HuH-7 (cell line): ENCODE data around the gene KRT84.
"Not testable (repeated sequence)": the region's sequence is repeated elsewhere in the genome, so short reads cannot be mapped to it uniquely, and the experiment has no call there.

Source experiments
- DNase-seq: peaks from one replicate; pipeline ENCODE4 v3.0.0; 2011; ENCODE audit warnings: low spot score

The KRT84 gene

GRCh38 chr12:52360106-52360662 is 25.3 kb downstream of the KRT84 start:
- no peak for DNase-seq

- no peak for DNase-seq
Measured at GRCh38 chr12:52359621-52360061, 25.8 kb downstream of the KRT84 start.

- DNase-seq: no peak
Measured at GRCh38 chr12:52358575-52359350, 26.7 kb downstream of the KRT84 start.

GRCh38 chr12:52356762-52357580 is 28.5 kb downstream of the KRT84 start:
- no peak for DNase-seq

GRCh38 chr12:52356031-52356761 is 29.3 kb downstream of the KRT84 start:
- no peak for DNase-seq

- DNase-seq: no peak
Measured at GRCh38 chr12:52355176-52355575, 30.3 kb downstream of the KRT84 start.

- DNase-seq: no peak
Measured at GRCh38 chr12:52354200-52354599, 31.3 kb downstream of the KRT84 start.

- no peak for DNase-seq
Measured at GRCh38 chr12:52353766-52354165, 31.7 kb downstream of the KRT84 start.

GRCh38 chr12:52352951-52353350 is 32.5 kb downstream of the KRT84 start:
- no peak for DNase-seq

GRCh38 chr12:52351196-52352059 is 34.0 kb downstream of the KRT84 start:
- no peak for DNase-seq

GRCh38 chr12:52350786-52351185 is 34.7 kb downstream of the KRT84 start:
- DNase-seq: no peak

GRCh38 chr12:52350021-52350620 is 35.3 kb downstream of the KRT84 start:
- no peak for DNase-seq

GRCh38 chr12:52349196-52349595 is 36.3 kb downstream of the KRT84 start:
- DNase-seq: no peak

- DNase-seq: no peak
Measured at GRCh38 chr12:52347551-52348510, 37.6 kb downstream of the KRT84 start.

GRCh38 chr12:52347016-52347415 is 38.4 kb downstream of the KRT84 start:
- DNase-seq: no peak

GRCh38 chr12:52346593-52346992 is 38.9 kb downstream of the KRT84 start:
- no peak for DNase-seq

GRCh38 chr12:52345041-52345440 is 40.4 kb downstream of the KRT84 start:
- not testable (repeated sequence) for DNase-seq

- DNase-seq: no peak
Measured at GRCh38 chr12:52344111-52344510, 41.3 kb downstream of the KRT84 start.

GRCh38 chr12:52343550-52343949 is 41.9 kb downstream of the KRT84 start:
- no peak for DNase-seq
